ENCODE measurements around the gene ACAP2.

DNA sequence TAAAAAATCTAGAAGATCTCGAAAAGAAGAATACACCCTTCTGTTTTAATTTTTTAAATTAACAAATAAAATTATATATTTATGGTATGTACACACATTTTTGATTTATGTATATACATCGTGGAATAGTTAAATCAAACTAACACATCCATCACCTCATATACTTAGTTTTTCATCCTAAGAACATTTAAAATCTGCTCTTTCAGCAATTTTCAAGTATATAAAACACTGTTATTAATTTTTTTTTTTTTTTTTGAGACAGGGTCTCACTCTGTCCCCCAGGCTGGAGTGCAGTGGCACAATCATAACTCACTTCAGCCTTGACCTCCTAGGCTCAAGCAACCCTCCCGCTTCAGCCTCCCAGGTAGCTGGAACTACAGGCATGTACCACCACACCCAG is 32.8 kb upstream of the ACAP2 start:
- TF ChIP-seq POLR2A (IDR thresholded peaks at IDR 0.05; ENCODE audit: low read depth, low read length) (no peak), POLR2AphosphoS5 (IDR thresholded peaks at IDR 0.05; ENCODE audit: low read depth, low read length) (no peak), TAF1 (IDR thresholded peaks at IDR 0.05; ENCODE audit: low read depth, low read length) (no peak), PAX5 (IDR thresholded peaks at IDR 0.05; ENCODE audit: insufficient read depth, low read length, severe bottlenecking) (no peak), SPI1 (IDR thresholded peaks at IDR 0.05; ENCODE audit: low read depth, low read length) (no peak), POU2F2 (IDR thresholded peaks at IDR 0.05; ENCODE audit: low read depth, low read length) (no peak)

Data from GM12891 (cell line).